Glutamatergic neuron (in vitro differentiated cells): Measurements from ENCODE around the gene SUMO3. TPM values are rescaled to one million over a fixed set of nuclear protein-coding genes. Genes with fewer than 3 reads are reported as not detected.

Source experiments
- DNase-seq: peaks from one replicate; pipeline ENCODE4 v3.0.0; 2022
- H3K27ac Mint-ChIP-seq: one replicate; pipeline ENCODE4 v1.8.0; 2020; ENCODE audit warnings: mild to moderate bottlenecking, mixed read lengths, inconsistent platforms; ENCODE audit not compliant: unreplicated experiment
- H3K27me3 Mint-ChIP-seq: one replicate; pipeline ENCODE4 v1.8.0; 2020; ENCODE audit warnings: mild to moderate bottlenecking, moderate library complexity, mixed read lengths, inconsistent platforms; ENCODE audit not compliant: unreplicated experiment
- H3K36me3 Mint-ChIP-seq: one replicate; pipeline ENCODE4 v1.8.0; 2020; ENCODE audit warnings: mild to moderate bottlenecking, mixed read lengths, inconsistent platforms; ENCODE audit not compliant: unreplicated experiment
- H3K4me1 Mint-ChIP-seq: one replicate; pipeline ENCODE4 v1.8.0; 2020; ENCODE audit warnings: mild to moderate bottlenecking, low read depth, mixed read lengths, inconsistent platforms; ENCODE audit not compliant: unreplicated experiment
- H3K4me3 Mint-ChIP-seq: one replicate; pipeline ENCODE4 v1.8.0; 2020; ENCODE audit warnings: mild to moderate bottlenecking, mixed read lengths, inconsistent platforms; ENCODE audit not compliant: unreplicated experiment
- H3K9me3 Mint-ChIP-seq: one replicate; pipeline ENCODE4 v1.8.0; 2020; ENCODE audit warnings: mild to moderate bottlenecking, moderate library complexity, mixed read lengths, inconsistent platforms; ENCODE audit not compliant: unreplicated experiment
- total RNA-seq: library from RNA; stranded (reverse); fragmentation: NEBNext Ultra II Directional; extraction: Animal tissue kit (Norgen Biotek cat#: 25700); gene quantifications from one replicate; pipeline ENCODE4 v1.2.1, GENCODE V29; 2021; ENCODE audit not compliant: unreplicated experiment
- TF ChIP-seq, protein P1 (sequence below): fragments of 200-600 bp; sonication (generic); IDR thresholded peaks from one replicate; pipeline ENCODE4 v1.5.0; 2021; ENCODE audit not compliant: partially characterized antibody, unreplicated experiment

SUMO3 gene
- total RNA-seq, 1 donor from 2014 or later = 63.5 TPM

DNA sequence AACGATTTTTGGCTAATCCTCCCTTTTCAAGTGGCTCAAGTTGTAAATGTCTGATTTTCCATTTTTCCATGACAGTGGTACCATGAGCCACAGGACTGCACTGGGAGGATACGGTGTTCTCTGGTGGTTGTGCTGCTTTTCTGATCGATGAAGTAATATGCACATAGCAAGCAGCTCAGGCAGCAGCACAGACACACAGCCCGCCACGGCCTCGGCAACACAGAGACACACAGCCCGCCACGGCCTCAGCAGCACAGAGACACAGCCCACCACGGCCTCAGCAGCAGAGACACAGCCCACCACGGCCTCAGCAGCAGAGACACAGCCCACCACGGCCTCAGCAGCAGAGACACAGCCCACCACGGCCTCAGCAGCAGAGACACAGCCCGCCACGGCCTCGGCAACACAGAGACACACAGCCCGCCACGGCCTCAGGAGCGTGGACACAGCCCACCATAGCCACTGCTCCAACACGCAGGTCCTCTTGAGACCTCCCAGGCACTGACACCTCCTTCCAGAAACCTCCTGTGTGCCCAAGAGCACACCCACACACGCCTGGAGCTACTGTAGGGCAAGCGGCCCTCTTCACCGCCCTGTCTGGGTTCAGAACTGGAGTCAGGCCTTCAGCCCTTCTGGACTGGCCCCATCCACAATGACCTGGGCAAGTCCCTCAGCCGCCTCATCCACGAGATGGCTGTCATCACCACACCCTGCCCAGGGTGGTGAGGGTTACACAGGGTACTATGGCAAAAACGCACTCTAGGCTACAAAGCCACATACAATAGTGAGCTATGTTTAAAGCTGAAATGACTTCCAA is 45.2 kb upstream of the SUMO3 start:
- Mint-ChIP-seq H3K27ac (peak overlapping the region; percentile 49), H3K4me3 (peak overlapping the region; percentile 12), H3K36me3 (no peaks in the 10 kb centered on the region), H3K27me3 (peaks cover 18% of the 10 kb centered on the region), H3K9me3 (peaks cover 20% of the 10 kb centered on the region), H3K4me1 (peaks cover 66% of the 10 kb centered on the region)
- TF ChIP-seq, protein P1, sequence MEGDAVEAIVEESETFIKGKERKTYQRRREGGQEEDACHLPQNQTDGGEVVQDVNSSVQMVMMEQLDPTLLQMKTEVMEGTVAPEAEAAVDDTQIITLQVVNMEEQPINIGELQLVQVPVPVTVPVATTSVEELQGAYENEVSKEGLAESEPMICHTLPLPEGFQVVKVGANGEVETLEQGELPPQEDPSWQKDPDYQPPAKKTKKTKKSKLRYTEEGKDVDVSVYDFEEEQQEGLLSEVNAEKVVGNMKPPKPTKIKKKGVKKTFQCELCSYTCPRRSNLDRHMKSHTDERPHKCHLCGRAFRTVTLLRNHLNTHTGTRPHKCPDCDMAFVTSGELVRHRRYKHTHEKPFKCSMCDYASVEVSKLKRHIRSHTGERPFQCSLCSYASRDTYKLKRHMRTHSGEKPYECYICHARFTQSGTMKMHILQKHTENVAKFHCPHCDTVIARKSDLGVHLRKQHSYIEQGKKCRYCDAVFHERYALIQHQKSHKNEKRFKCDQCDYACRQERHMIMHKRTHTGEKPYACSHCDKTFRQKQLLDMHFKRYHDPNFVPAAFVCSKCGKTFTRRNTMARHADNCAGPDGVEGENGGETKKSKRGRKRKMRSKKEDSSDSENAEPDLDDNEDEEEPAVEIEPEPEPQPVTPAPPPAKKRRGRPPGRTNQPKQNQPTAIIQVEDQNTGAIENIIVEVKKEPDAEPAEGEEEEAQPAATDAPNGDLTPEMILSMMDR = no peak
- DNase-seq = peak; percentile 17

DNA sequence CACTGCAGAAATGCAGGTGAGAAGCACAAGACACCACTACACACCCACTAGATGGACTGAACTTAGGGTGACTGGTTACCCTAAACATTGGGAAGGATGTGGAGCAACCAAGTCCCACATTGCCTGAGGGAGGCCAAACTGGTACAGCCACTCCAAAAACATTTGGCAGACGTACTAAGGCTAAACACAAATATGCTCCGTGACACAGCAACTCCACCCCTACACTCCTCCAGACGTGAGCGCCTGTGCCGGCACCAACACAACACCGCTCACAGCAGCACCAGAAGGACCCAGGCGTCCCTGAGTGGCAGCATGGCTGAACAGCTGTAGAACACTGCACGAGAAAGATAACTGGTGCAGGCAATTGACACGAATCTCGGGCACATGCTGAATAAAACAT is 40.9 kb upstream of the SUMO3 start:
- Mint-ChIP-seq H3K36me3 (no peaks in the 10 kb centered on the region), H3K4me1 (peaks cover 50% of the 10 kb centered on the region), H3K9me3 (peaks cover 16% of the 10 kb centered on the region), H3K27me3 (peaks cover 11% of the 10 kb centered on the region), H3K4me3 (no peak overlapping the region), H3K27ac (no peak overlapping the region)
- no peak for DNase-seq
- TF ChIP-seq, protein P1 = no peak

DNA sequence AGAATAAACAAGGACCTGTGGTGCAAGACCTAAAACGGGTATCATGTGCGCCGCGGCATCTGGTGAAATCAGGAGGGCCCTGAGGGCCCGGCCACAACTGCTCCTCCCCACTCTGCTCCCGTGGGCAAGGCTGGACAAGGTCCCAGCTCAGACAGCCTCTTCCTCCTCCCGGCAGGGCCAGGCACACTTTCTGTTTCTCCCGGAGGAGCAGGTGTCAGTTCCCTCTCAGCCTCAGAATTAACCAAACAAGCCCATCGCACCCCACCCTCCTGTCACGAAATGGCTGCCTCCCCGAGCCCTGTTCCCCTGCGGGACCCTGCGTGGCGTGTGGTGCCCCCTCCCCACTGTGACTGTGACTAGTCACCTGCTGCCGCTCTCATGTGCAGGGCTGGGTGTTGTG is 40.4 kb upstream of the SUMO3 start:
- TF ChIP-seq, protein P1 = no peak
- H3K36me3 Mint-ChIP-seq = no peaks in the 10 kb centered on the region
- H3K27ac Mint-ChIP-seq = no peak overlapping the region
- H3K27me3 Mint-ChIP-seq = peaks cover 9% of the 10 kb centered on the region
- no peak overlapping the region for H3K4me3 Mint-ChIP-seq
- peaks cover 16% of the 10 kb centered on the region for H3K9me3 Mint-ChIP-seq
- H3K4me1 Mint-ChIP-seq = peaks cover 46% of the 10 kb centered on the region
- DNase-seq = no peak

DNA sequence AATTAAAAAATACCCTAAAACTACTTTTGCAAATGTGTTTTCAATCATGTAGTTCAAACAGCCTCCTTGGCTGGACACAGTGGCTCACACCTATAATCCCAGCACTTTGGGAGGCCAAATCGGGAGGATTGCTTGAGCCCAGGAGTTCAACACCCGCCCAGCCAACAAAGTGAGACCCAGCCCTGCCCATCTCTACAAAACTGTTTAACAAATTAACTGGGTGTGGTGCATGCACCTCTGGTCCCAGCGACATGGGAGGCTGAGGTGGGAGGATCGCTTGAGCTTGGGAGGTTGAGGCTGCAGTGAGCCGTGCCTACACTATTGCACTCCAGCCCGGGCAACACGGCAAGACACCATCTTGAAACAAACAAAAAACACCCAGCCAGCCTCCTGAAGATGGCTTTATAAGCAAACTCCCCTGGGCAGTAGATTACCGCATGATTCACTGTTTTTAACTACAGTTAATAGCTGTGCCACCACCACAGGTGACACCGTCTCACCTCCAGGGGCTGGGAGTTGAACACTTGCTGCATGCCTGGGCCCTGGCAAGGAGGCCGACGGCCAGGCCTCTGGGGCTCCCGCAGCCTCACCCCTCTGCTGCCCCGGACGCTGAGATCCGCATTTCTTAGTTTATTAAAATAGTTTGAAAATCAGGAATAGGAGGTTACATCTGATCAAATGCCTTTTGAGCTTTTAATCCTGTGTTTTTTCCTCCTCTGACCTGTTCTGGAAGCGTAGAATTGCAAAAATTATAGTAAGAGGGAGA is 39.4 kb upstream of the SUMO3 start:
- Mint-ChIP-seq H3K9me3 (peaks cover 16% of the 10 kb centered on the region), H3K36me3 (no peaks in the 10 kb centered on the region)
- TF ChIP-seq, protein P1 = no peak

DNA sequence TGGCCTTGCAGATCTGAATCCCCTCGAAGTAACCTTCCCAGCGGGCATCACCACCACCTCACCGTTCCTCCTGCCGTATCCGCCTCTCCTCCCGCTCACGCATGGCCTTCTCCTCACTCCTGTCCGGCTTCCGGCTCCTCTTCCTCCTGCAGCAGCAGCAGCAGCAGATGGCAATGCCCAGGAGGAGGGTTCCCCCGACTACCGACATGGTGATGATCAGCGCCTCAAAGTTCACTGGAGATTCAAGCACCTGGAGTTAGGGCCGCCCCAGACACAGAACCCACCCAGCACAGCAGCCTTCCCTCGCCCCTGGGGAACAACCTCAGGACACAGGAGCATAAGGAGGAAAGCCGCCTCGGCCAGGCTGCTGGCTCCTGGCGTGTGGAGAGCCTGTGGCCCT is 38.3 kb upstream of the SUMO3 start:
- Mint-ChIP-seq H3K27me3 (peaks cover 10% of the 10 kb centered on the region), H3K4me1 (peaks cover 33% of the 10 kb centered on the region), H3K4me3 (no peak overlapping the region), H3K9me3 (peaks cover 11% of the 10 kb centered on the region), H3K36me3 (no peaks in the 10 kb centered on the region), H3K27ac (peak overlapping the region; percentile 88)
- TF ChIP-seq, protein P1 = no peak
- no peak for DNase-seq

More for the DNA sequence above, 39.4 kb upstream of the SUMO3 start:
- H3K4me3 Mint-ChIP-seq = no peak overlapping the region
- H3K27me3 Mint-ChIP-seq = peaks cover 10% of the 10 kb centered on the region
- DNase-seq = no peak
- H3K4me1 Mint-ChIP-seq = peaks cover 43% of the 10 kb centered on the region
- H3K27ac Mint-ChIP-seq = no peak overlapping the region
